Ascending aorta (tissue), 2 donors: ENCODE data around the gene DCHS1. TPM values are rescaled to one million over a fixed set of nuclear protein-coding genes. Genes with fewer than 3 reads are reported as not detected.

Experiments
- DNase-seq, 2 donors: peaks; one replicate each; pipeline ENCODE4 v3.0.0-alpha.2; 2019; ENCODE audit warnings: low spot score in 2 of 2
- H3K27ac ChIP-seq, 2 donors: fragments of 200-600 bp; sonication (generic); one replicate each; pipeline ENCODE4 v1.5.1; 2016 to 2017; ENCODE audit warnings: mild to moderate bottlenecking in 1 of 2
- H3K27me3 ChIP-seq: fragments of 200-600 bp; sonication (generic); one replicate; pipeline ENCODE4 v1.5.1; 2017
- H3K36me3 ChIP-seq, 2 donors: fragments of 200-600 bp; sonication (generic); one replicate each; pipeline ENCODE4 v1.5.1; 2016
- H3K4me1 ChIP-seq, 2 donors: fragments of 200-600 bp; sonication (generic); one replicate each; pipeline ENCODE4 v1.5.1; 2016 to 2017; ENCODE audit warnings: mild to moderate bottlenecking in 1 of 2
- H3K4me3 ChIP-seq, 2 donors: fragments of 200-600 bp; sonication (generic); one replicate each; pipeline ENCODE4 v1.5.1; 2016 to 2017; ENCODE audit warnings: mild to moderate bottlenecking in 1 of 2
- H3K9me3 ChIP-seq, 2 donors: fragments of 200-600 bp; sonication (generic); one replicate each; pipeline ENCODE4 v1.5.1; 2016
- intact Hi-C: fragments of 100-400 bp; cut with DNase I; formaldehyde crosslinking; loops from one replicate; pipeline ENCODE4 v1.15.1; 2023
- total RNA-seq: library from RNA; depleted of rRNA; stranded (reverse); fragments of >200 nt; gene quantifications from one replicate; pipeline ENCODE4 v1.1.0, GENCODE V29; 2016
- TF ChIP-seq, protein P1 (sequence below), 3 experiments: fragments of 200-600 bp in 2 of 3; fragments of 450-650 bp in 1 of 3; sonication (generic) in 2 of 3; IDR thresholded peaks; one replicate each; pipeline ENCODE4 v1.5.1; 2016 to 2019; ENCODE audit warnings: antibody characterized with exemption in 3 of 3, mild to moderate bottlenecking in 1 of 3, moderate library complexity in 1 of 3

DCHS1 gene
- total RNA-seq, 1 donor from 2014 or later = 58.0 TPM

DNA sequence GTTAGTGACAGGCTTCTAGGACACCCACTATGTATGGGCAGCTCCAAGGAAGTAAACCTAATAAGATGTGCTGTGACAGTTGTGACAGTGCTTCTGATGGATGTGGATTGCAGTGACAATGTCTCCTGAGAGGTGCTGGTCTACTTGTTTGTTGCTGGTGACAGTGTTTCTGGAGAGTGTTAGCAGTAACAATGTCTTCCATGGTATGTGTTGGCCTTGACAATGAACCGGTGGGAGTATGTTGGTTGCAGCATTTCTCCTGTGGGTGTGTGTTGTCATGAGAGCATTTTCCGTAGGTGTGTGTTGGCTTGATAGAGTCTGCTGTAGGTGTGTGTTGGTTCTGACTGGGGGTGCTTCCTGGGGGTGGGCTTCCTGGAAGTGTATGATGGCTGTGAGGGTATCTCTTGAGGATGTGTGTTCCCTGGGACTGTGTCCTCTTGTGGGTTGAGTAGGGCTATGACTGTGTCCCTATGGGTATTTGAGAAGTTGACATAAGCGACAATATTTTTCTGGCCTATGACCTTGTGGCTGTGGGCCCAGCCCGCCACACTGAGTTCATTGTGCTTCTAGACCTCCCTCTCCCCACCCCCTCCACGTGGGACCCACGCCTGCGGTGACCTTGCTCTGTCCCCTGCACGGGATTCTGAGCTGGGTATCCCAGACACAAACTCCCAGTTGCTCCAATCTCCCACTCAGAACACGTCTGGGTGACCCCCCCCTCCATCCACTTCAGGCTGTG, 1.2 kb downstream of the DCHS1 start:
- Histone ChIP-seq H3K27me3 (no peaks in the 10 kb centered on the region), H3K36me3 (no peaks in the 10 kb centered on the region), H3K4me1 (peaks cover 0 to 14% of the 10 kb centered on the region in 2 donors), H3K27ac (peak overlapping the region; percentile 83 to 91), H3K4me3 (peak overlapping the region; percentile 53 to 75), H3K9me3 (no peaks in the 10 kb centered on the region)
- DNase-seq = no peak
- intact Hi-C loops = loop anchor here (1.0 to 2.0 kb wide), 2 partner anchors 42 to 174 kb away; partner anchors contain the start of gene TAF10
- TF ChIP-seq, protein P1, sequence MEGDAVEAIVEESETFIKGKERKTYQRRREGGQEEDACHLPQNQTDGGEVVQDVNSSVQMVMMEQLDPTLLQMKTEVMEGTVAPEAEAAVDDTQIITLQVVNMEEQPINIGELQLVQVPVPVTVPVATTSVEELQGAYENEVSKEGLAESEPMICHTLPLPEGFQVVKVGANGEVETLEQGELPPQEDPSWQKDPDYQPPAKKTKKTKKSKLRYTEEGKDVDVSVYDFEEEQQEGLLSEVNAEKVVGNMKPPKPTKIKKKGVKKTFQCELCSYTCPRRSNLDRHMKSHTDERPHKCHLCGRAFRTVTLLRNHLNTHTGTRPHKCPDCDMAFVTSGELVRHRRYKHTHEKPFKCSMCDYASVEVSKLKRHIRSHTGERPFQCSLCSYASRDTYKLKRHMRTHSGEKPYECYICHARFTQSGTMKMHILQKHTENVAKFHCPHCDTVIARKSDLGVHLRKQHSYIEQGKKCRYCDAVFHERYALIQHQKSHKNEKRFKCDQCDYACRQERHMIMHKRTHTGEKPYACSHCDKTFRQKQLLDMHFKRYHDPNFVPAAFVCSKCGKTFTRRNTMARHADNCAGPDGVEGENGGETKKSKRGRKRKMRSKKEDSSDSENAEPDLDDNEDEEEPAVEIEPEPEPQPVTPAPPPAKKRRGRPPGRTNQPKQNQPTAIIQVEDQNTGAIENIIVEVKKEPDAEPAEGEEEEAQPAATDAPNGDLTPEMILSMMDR (IDR thresholded peaks at IDR 0.05) = no peak

DNA sequence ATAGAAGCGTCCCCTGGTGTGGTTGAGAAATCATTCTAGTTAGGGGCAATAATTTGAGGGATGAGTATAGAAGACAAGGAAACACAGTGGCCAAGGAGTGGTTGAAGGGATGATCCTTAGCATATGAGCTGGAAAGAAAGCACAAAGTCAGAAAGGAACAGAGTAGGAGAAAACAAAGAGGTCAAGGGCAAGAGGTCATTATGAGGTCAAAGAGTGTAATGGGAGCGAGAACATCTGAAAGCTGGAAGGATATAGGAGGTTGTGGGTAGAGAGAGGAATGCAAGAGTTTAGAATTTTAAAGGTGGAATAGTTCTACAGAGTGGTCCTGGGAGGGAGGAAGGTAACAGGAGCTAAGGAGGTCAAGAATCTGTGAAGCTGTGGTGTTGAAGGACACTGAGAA, 2.0 kb downstream of the DCHS1 start:
- Histone ChIP-seq H3K4me3 (no peak overlapping the region), H3K27ac (peak overlapping the region; percentile 83 to 91), H3K27me3 (no peaks in the 10 kb centered on the region), H3K36me3 (no peaks in the 10 kb centered on the region), H3K9me3 (no peaks in the 10 kb centered on the region), H3K4me1 (peaks cover 0 to 14% of the 10 kb centered on the region in 2 donors)
- TF ChIP-seq, protein P1 (IDR thresholded peaks at IDR 0.05) = no peak
- intact Hi-C loops = loop anchor here (2.0 kb wide), 1 partner anchor 41 kb away; the partner anchor contains the start of gene TAF10
- no peak for DNase-seq

DNA sequence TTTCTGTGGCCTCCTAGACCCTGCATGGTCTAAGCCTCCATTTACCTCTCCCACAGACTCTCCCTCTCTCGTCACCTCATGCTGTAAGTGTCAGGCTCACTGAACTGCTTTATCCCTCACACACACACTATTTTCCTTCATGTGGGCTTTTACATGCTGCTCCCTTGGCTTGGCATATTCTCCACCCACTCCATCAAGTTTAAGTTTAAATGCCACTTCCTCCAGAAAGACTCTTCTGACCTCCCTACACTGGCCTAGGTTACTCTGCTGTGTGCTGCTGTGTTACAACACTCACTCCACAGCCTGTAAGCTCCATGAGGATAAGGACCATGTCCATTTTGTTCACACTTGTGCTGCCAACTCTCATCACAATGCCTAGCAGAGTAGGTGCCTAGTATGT, 2.5 kb downstream of the DCHS1 start:
- peak overlapping the region; percentile 40 to 45 for H3K27ac ChIP-seq
- H3K27me3 ChIP-seq = no peaks in the 10 kb centered on the region
- intact Hi-C loops = no loop called here
- H3K36me3 ChIP-seq = no peaks in the 10 kb centered on the region
- no peak overlapping the region for H3K4me3 ChIP-seq
- no peaks in the 10 kb centered on the region for H3K9me3 ChIP-seq
- TF ChIP-seq, protein P1 (IDR thresholded peaks at IDR 0.05) = no peak
- peaks cover 0 to 14% of the 10 kb centered on the region in 2 donors for H3K4me1 ChIP-seq
- no peak for DNase-seq

DNA sequence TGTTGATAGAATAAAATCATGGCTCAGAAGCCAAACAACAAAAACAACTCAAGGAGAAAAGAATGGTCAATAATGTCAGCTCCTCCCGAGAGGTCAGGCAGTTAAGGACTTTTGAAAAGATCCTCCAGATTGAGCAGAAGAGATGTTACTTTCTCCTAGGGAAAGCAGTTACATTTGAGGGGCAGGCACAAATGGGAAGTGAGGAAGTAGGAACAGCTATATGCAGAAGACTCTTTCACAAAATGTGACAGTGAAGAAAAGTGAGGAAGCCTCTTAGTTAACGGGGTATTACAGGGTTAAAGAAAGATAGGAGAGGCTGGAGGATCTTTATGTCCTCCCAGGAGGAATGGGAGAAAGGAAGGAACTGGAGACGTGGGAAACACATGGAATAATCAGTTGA, 3.4 kb downstream of the DCHS1 start:
- Histone ChIP-seq H3K27ac (peak overlapping the region; percentile 8 to 40), H3K4me3 (no peak overlapping the region), H3K9me3 (no peaks in the 10 kb centered on the region), H3K4me1 (peaks cover 2 to 20% of the 10 kb centered on the region in 2 donors), H3K27me3 (no peaks in the 10 kb centered on the region), H3K36me3 (no peaks in the 10 kb centered on the region)
- intact Hi-C loops = no loop called here
- DNase-seq = no peak
- TF ChIP-seq, protein P1 (IDR thresholded peaks at IDR 0.05) = no peak

DNA sequence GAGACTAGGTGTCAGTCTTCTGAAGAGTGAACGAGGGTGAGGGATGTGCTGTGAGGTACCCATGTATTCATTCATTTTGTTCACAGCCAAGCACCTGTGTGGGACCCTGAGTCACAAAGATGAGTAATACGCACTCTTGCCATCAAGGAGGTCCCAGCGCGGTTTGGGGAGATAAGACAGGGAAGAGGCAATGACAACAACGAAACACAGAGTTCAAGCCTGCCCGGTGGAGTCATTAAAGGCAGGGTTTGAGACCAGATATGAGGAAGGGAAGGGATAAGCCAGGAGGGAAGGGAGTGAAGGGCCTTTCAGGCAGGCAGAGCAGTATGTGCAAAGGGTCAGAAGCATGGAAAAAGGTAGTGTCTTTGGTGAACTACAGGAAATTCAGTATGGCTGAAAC, 4.6 kb downstream of the DCHS1 start:
- no peaks in the 10 kb centered on the region for H3K27me3 ChIP-seq
- no peak overlapping the region for H3K4me3 ChIP-seq
- no peaks in the 10 kb centered on the region for H3K9me3 ChIP-seq
- intact Hi-C loops = no loop called here
- DNase-seq = no peak
- TF ChIP-seq, protein P1 (IDR thresholded peaks at IDR 0.05) = no peak
- H3K4me1 ChIP-seq = peaks cover 13 to 23% of the 10 kb centered on the region in 2 donors
- no peaks in the 10 kb centered on the region for H3K36me3 ChIP-seq
- peak overlapping the region in 1 of 2 donors; percentile 7 for H3K27ac ChIP-seq
